D721Med (cell line): Measurements from ENCODE around the gene SYT3.
"Not testable (repeated sequence)": the region's sequence is repeated elsewhere in the genome, so short reads cannot be mapped to it uniquely, and the experiment has no call there.

Experiments
- DNase-seq: peaks from one replicate; pipeline ENCODE4 v3.0.0; 2011; ENCODE audit warnings: low spot score; ENCODE audit not compliant: insufficient read length
- FAIRE-seq: peaks from 2 replicates; lab custom pipeline; 2011; peaks lifted over from hg19 to GRCh38; lab: Jason Lieb, UNC
- TF ChIP-seq, protein P1 (sequence below): IDR thresholded peaks from 2 replicates; pipeline ENCODE4 v1.5.1; 2012; ENCODE audit warnings: mild to moderate bottlenecking, control low read depth; ENCODE audit not compliant: insufficient read depth; ENCODE audit errors: missing control alignments

The SYT3 gene

DNA sequence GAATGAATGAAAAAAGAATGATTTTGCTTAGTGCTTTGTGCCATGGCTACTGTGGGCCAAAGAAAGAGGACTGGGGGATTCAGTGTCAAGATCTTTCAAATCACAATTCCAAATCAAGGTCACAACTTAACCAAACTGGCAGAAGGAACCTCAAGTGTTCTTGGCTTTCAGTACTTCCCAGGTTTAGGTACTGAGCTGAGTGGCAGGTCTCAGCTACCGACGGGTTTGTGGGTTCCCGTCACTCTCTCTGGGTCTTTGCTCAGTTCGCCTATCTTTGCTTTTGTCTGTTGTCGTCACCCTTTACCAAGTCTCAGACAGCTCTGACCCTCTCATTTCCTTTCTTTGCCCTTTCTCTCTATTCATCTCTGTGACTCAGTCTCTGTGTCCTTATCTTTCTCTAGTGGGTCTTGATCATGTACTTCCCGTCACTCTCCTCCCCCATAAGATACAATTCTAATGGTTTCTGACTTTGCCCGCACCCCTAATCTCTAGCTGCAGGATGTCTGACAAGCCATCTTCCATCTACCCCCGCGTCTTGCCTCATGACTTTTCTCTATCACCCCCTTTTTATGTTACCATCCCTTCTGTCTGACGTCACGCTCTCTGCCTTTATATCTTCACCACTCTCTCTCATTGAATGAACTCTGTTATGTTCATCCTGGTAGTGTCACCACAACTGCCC lies 38.1 kb downstream of the SYT3 start:
- TF ChIP-seq, protein P1, sequence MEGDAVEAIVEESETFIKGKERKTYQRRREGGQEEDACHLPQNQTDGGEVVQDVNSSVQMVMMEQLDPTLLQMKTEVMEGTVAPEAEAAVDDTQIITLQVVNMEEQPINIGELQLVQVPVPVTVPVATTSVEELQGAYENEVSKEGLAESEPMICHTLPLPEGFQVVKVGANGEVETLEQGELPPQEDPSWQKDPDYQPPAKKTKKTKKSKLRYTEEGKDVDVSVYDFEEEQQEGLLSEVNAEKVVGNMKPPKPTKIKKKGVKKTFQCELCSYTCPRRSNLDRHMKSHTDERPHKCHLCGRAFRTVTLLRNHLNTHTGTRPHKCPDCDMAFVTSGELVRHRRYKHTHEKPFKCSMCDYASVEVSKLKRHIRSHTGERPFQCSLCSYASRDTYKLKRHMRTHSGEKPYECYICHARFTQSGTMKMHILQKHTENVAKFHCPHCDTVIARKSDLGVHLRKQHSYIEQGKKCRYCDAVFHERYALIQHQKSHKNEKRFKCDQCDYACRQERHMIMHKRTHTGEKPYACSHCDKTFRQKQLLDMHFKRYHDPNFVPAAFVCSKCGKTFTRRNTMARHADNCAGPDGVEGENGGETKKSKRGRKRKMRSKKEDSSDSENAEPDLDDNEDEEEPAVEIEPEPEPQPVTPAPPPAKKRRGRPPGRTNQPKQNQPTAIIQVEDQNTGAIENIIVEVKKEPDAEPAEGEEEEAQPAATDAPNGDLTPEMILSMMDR: no peak
- DNase-seq (no peak), FAIRE-seq (no peak)

DNA sequence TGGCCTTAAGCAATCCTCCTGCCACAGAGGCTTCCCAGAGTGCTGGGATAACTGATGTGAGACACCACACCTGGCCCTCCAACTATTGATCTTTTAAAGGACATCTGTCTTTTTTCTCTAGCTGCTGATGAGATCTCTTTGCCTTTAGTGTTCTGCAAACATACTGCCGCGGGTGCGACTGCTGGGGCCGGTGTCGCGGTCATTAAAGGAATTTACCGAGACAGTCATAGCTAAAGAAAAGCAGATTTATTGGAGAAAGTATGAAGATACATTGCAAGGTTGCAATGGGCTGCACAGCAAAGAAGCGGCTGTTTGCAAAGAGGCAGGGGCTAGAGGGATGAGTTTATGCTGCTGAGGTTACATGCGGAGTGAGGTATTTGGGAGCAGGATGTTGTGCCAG lies 40.3 kb downstream of the SYT3 start:
- FAIRE-seq (no peak), DNase-seq (no peak)
- TF ChIP-seq, protein P1: no peak

DNA sequence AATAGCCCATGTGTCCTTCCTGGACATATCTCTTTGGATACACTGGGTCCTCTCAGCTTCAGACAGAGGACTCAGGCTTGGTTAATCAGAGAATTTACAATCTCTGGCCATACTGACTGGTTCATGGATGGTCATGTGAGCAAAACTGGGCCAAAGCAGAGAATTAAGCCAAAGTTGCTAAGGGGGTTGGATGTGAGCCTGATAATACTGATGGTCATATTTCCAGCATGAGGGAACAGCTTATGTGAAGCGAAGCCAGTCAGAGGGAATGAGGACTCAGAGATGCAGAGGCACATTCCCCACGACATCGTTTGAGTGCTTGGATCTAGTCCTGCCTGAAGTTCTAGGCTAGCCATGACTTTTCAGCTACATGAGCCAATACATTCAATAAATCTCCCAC lies 49.5 kb downstream of the SYT3 start:
- TF ChIP-seq, protein P1: no peak
- DNase-seq (no peak), FAIRE-seq (no peak)

DNA sequence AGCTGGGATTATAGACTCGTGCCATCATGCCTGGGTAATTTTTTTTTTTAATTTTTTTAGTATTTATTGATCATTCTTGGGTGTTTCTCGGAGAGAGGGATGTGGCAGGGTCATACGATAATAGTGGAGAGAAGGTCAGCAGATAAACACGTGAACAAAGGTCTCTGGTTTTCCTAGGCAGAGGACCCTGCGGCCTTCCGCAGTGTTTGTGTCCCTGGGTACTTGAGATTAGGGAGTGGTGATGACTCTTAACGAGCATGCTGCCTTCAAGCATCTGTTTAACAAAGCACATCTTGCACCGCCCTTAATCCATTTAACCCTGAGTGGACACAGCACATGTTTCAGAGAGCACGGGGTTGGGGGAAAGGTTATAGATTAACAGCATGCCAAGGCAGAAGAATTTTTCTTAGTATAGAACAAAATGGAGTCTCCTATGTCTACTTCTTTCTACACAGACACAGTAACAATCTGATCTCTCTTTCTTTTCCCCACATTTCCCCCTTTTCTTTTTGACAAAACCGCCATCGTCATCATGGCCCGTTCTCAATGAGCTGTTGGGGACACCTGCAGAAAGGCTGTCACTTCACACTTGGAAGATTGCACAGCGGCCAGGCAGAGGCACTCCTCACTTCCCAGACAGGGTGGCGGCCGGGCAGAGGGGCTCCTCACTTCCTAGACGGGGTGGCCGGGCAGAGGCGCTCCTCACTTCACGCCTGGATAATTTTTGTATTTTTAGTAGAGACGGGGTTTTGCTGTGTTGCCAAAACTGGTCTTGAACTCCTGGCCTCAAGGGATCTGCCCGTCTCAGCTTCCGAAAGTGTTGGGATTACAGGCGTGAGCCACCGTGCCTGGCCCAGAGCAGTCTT lies 57.7 kb downstream of the SYT3 start:
- DNase-seq, FAIRE-seq: not testable (repeated sequence)

DNA sequence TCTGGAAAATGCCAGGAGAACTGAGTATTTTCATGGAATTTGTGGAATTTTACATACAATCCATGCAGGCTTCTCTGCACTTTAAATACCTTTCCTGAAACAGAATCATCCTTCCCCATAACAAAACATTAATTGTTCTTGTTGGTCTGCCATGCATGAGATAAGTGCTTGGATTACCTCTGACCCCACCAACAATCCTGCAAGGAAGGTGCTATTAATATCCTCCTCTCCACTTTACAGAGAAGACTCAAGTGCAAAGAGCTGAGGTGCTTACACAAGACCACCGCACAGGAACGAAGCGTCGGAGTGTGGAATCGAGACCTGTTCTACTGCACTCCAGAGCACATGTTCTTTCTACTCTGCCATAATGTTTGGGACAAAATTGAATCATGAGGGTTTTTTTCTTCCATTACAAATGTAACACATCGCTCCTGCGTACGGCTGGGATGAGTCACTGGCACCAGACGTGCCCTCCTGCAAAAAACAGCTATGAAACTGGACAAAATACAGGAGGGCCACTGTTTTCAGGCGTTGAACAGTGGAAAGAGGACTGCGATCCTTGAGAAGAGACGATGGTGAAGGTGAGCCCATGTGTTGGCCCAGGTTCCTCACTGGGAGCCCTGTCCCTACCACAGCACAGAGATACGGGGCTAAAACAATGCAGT lies 58.6 kb downstream of the SYT3 start:
- DNase-seq (no peak), FAIRE-seq (no peak)
- TF ChIP-seq, protein P1: no peak

DNA sequence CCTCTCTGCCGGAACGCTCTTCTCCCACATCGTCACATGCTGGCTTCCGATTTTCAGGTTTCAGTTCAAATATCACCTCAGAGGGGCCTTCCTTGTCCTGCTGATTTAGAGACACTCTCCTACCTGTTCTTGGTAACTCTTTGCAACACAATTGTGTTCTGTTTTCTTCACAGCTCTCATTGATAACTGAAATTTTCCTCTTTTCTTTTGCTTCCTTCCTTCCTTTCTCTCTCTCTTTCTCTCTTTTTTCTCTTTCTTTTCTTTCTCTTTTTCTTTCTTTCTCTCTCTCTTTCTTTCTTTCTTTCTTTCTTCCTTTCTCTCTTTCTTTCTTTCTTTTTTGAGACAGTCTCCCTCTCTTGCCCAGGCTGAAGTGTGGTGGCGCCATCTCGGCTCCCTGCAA lies 59.4 kb downstream of the SYT3 start:
- no peak for FAIRE-seq
- DNase-seq: no peak
- TF ChIP-seq, protein P1: no peak

DNA sequence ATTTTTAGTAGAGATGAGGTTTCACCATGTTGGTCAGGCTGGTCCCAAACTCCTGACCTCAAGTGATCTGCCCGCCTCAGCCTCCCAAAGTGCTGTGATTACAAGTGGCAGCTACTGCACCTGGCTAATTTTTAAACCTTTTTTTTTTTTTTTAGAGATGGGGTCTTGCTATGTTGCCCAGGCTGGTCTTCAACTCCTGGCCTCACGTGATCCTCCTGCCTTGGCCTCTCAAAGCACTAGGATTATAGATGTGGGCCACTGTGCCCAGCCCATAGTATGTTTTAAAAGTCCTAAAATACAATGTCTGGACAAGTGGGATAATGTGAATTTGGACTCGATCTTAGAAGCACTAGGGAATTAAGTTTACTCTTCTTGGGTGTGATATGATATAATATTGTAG lies 62.9 kb downstream of the SYT3 start:
- FAIRE-seq, DNase-seq: not testable (repeated sequence)
